Measurements from ENCODE around the gene NDUFAF2.
"Not testable (repeated sequence)": the region's sequence is repeated elsewhere in the genome, so short reads cannot be mapped to it uniquely, and the experiment has no call there.

NDUFAF2 gene

GRCh38 chr5:61020415-61020814, 75.4 kb downstream of the NDUFAF2 start:
- TF ChIP-seq CTCF (IDR thresholded peaks at IDR 0.05): no peak
- no peak for TF ChIP-seq ZFX (IDR thresholded peaks at IDR 0.05; ENCODE audit: borderline replicate concordance)
- H3K27ac ChIP-seq: no peak overlapping the region

- TF ChIP-seq ZFX (IDR thresholded peaks at IDR 0.05; ENCODE audit: borderline replicate concordance) (no peak), CTCF (IDR thresholded peaks at IDR 0.05) (no peak)
- H3K27ac ChIP-seq: no peak overlapping the region
Observed at GRCh38 chr5:61023131-61023530, 78.1 kb downstream of the NDUFAF2 start.

GRCh38 chr5:61026004-61026403, 81.0 kb downstream of the NDUFAF2 start:
- H3K27ac ChIP-seq: no peak overlapping the region
- TF ChIP-seq CTCF (IDR thresholded peaks at IDR 0.05): no peak

GRCh38 chr5:61028382-61028781, 83.4 kb downstream of the NDUFAF2 start:
- no peak for TF ChIP-seq CTCF (IDR thresholded peaks at IDR 0.05)
- no peak for TF ChIP-seq ZFX (IDR thresholded peaks at IDR 0.05; ENCODE audit: borderline replicate concordance)

GRCh38 chr5:61029456-61030162, 84.6 kb downstream of the NDUFAF2 start:
- H3K27ac ChIP-seq: no peak overlapping the region

More at GRCh38 chr5:61028382-61028781, 83.4 kb downstream of the NDUFAF2 start:
- no peak overlapping the region for H3K27ac ChIP-seq

GRCh38 chr5:61030163-61030482, 85.1 kb downstream of the NDUFAF2 start:
- no peak for TF ChIP-seq ZFX (IDR thresholded peaks at IDR 0.05; ENCODE audit: borderline replicate concordance)
- no peak for TF ChIP-seq CTCF (IDR thresholded peaks at IDR 0.05)
- no peak overlapping the region for H3K27ac ChIP-seq

More at GRCh38 chr5:61029456-61030162, 84.6 kb downstream of the NDUFAF2 start:
- TF ChIP-seq CTCF (IDR thresholded peaks at IDR 0.05): no peak
- no peak for TF ChIP-seq ZFX (IDR thresholded peaks at IDR 0.05; ENCODE audit: borderline replicate concordance)

GRCh38 chr5:61031301-61031700, 86.3 kb downstream of the NDUFAF2 start:
- H3K27ac ChIP-seq: not testable (repeated sequence)

- H3K27ac ChIP-seq: no peak overlapping the region
- TF ChIP-seq ZFX (IDR thresholded peaks at IDR 0.05; ENCODE audit: borderline replicate concordance): no peak
- TF ChIP-seq CTCF (IDR thresholded peaks at IDR 0.05): no peak
Observed at GRCh38 chr5:61044545-61044944, 99.5 kb downstream of the NDUFAF2 start.

All from 22Rv1 (cell line).